D721Med (cell line): ENCODE data around the gene LTF.
"Not testable (repeated sequence)": the region's sequence is repeated elsewhere in the genome, so short reads cannot be mapped to it uniquely, and the experiment has no call there.

Experiments used
- DNase-seq: peaks from one replicate; pipeline ENCODE4 v3.0.0; 2011; ENCODE audit warnings: low spot score; ENCODE audit not compliant: insufficient read length
- FAIRE-seq: peaks from 2 replicates; lab custom pipeline; 2011; peaks lifted over from hg19 to GRCh38; lab: Jason Lieb, UNC
- TF ChIP-seq, protein P1 (sequence below): IDR thresholded peaks from 2 replicates; pipeline ENCODE4 v1.5.1; 2012; ENCODE audit warnings: mild to moderate bottlenecking, control low read depth; ENCODE audit not compliant: insufficient read depth; ENCODE audit errors: missing control alignments

LTF gene

DNA sequence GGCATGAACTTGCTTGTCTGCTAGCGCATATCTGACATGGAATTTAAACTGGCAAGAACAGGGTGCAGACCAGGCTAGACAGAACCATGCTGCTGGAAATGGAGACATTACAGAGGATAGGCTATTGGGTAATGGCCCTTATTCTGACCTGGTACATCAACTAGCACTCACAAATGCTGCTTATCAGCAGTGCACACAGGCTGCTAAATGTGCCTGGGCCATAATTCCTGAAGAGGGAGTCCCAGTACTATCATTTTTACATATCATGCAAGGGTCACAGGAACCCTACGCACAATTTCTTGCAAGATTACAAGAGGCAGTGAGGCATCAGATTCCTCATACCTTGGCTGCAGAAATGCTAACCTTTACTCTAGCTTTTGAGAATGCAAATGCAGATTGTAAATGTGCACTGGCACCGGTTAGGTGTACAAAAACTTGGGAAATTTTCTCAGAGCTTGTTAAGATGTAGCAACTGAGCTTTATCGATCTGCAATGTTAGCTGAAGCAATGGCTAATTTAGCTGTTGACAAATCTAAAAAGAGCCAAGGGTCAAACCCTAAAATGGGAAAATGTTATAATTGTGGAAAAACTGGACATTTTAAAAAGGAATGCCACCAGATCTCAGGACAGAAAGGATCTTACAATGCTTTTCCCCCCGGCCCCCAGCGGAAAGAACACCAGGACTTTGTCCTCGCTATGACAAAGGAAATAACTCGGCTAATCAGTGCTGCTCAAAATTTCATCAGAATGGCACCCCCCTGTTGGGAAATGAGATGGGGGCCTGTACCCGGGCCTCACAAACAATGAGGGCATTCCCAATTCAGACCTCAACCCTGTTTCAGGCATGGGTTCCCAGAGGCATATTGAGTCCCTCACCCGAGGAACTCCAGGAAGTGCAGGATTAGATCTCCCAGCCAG lies 36.5 kb downstream of the LTF start:
- no peak for DNase-seq
- no peak for FAIRE-seq
- TF ChIP-seq, protein P1, sequence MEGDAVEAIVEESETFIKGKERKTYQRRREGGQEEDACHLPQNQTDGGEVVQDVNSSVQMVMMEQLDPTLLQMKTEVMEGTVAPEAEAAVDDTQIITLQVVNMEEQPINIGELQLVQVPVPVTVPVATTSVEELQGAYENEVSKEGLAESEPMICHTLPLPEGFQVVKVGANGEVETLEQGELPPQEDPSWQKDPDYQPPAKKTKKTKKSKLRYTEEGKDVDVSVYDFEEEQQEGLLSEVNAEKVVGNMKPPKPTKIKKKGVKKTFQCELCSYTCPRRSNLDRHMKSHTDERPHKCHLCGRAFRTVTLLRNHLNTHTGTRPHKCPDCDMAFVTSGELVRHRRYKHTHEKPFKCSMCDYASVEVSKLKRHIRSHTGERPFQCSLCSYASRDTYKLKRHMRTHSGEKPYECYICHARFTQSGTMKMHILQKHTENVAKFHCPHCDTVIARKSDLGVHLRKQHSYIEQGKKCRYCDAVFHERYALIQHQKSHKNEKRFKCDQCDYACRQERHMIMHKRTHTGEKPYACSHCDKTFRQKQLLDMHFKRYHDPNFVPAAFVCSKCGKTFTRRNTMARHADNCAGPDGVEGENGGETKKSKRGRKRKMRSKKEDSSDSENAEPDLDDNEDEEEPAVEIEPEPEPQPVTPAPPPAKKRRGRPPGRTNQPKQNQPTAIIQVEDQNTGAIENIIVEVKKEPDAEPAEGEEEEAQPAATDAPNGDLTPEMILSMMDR: peak; percentile 44

DNA sequence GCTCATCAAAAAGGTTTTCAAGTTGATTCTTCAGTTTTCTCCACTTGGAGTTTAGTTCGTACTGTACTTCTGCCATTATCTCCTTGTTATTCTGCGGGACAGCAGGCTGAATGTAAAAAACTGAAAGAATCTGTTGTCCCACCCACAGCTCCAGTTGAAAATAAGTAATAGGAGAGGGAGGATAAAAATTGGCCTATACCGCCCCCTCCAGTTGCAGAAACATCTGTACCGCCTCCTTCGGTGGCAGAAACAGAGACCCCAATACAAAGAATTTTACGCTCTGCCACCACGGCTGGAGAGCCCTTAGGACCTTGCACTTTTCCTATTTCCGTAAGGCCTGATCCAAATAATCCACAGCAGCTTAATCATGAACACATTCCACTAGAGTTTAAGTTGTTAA lies 37.3 kb downstream of the LTF start:
- not testable (repeated sequence) for FAIRE-seq, DNase-seq

DNA sequence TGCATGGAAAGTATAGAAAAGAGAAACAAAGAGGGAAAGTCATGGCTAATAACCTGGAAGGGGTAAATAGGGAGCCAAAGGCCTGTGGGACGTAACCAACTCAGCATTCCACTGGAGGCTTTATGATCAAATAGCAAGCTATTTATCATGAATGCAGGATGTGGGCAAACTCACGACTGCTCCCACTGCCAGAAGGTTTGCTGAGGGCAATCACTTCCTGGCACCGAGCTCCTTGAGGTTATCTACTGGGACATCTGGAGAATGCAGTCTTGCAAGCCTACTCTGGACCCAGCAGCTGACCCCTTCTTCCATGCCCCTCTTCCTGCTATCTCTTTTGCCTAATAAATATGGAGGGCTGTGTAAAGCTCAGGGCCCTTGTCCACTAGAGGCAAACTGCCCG lies 38.2 kb downstream of the LTF start:
- FAIRE-seq, DNase-seq: not testable (repeated sequence)

DNA sequence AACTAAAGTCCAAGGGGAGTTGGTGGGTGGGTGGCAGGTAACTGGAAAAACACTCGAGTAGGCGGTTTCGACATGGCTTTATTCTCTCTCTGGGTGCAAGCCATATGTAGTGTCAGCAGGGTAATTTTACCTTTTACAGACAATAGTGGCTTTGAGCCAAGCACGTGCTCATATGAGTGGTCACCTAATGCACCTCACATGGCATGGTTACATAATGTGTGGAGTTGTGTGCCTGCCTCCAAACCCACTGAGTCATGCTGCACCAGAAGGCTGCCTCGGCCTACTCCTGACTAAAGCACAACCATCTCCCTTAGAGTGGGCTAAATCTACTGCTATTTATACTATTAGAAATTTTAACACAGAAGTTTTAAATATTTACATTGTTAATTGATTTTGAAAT lies 41.1 kb downstream of the LTF start:
- TF ChIP-seq, protein P1: no peak
- DNase-seq: no peak
- FAIRE-seq: no peak

DNA sequence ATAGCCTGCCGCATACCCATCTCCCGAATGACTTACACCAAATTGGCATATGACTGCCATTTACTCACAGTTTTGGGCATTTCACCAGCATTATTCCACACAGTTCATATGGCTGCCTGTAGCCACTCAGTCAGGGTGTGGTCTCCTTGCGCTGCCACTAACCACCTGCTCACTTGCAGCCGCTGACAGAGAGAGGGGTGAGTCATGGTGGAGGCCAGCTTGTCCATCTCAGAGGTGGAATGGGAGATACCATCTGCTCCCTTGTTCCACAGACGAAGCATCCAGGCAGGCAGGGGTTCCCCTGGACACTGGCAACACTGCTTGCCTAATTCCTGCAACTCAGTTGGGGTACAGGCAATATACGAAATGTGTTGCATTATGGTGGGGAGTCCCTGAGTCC lies 42.1 kb downstream of the LTF start:
- no peak for FAIRE-seq
- DNase-seq: no peak
- TF ChIP-seq, protein P1: no peak

DNA sequence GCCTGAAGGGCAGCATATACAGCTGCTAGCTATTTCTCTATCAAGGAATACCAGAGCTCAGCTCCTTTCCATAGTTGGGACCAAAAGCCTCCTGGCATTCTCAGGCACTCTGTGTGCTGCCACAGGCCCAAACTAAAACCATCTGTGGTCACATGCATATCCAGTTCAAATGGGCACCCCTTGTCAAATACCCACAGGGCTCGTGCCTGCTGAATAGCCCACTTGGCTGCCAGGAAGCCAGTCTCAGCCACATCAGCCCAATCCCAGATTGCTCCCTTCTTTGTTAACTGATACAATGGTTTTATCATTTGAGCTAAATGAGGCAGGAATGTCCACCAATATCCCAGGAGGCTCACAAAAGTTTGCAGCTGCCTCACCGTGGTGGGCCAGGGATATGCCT lies 43.8 kb downstream of the LTF start:
- TF ChIP-seq, protein P1: no peak
- FAIRE-seq: no peak
- no peak for DNase-seq

DNA sequence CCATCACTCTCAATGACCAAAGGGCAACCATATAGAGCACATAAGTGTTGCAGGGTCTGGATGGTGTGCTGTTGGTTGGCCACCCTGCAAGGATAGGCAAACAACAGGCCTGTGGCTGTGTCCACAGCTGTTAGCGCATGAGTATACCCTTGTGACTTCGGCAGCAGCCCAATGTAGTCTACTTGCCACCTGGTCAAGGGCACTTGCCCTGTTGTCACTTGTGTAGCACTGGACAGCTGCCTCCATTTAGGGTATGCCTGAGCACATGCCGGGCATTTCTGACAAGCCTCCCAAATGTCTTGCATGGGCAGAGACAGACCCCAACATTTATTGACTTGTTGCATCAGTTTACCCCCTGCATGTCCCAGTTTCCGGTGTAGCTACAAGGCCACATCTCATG lies 44.9 kb downstream of the LTF start:
- FAIRE-seq (no peak), DNase-seq (no peak)
- TF ChIP-seq, protein P1: no peak

DNA sequence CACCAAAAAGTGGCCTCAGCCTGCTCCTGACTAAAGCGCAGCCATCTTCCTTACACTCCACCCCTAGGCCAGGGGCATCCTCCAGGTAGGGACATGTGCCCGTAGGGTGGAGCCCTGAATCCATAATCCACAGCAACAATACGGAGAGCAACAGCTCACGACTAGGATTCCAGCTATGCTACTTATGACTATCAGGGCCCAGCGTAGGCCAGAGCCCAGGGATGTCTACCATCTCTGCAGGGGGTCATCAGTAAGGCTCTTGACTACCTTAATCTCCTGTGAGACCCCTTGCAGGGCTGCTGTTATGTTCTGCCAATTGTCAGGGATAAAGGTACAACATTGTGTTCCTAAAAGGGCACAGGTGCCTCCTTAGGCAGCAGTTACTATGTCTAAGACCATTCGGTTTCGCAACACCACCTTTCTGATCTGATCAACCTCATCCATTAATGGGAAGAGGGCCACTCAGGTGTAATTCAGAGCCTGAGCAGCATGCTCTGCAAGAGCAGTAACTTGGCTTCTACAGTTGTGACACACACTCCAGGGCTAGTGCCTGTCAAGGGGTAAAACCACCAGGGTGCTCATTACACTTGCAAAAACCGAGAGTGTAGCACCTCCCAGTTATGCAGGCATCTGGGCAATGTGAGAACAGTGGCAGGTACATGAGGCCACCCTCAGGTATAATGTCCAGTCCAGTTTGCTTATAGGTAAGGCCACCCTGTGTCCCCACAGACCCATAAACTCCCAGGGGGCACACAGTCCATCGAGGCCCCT lies 46.7 kb downstream of the LTF start:
- FAIRE-seq: no peak
- DNase-seq: no peak
- TF ChIP-seq, protein P1: no peak
